GM12878 (cell line): ENCODE data around the gene RPS6KA2. TPM values are rescaled to one million over a fixed set of nuclear protein-coding genes. Genes with fewer than 3 reads are reported as not detected.

Experiments
- ATAC-seq: fragments of 200-7000 bp; cut with Tn5 transposase; 3 replicates; pipeline ENCODE4 v1.9.1; 2020; ENCODE audit warnings: mild to moderate bottlenecking, moderate library complexity
- BruUV-seq: library from RNA; stranded (reverse); fragments of 400-500 nt; replicated peaks from 2 replicates; lab custom pipeline; 2021; lab: Mats Ljungman, UMichigan
- CTCF ChIA-PET: fragments of 300-600 bp; sonication (Branson Sonifier 250); formaldehyde crosslinking; extraction: SDS; loops from one replicate; lab custom pipeline; 2021; ENCODE audit warnings: inconsistent platforms; lab: Yijun Ruan, JAX
- POLR2A ChIA-PET: fragments of 350-600 bp; formaldehyde crosslinking; extraction: SDS; loops from one replicate; lab custom pipeline; 2021; ENCODE audit warnings: inconsistent platforms; lab: Charles Lee
- RAD21 ChIA-PET: fragments of 300-600 bp; sonication (Branson Sonifier 250); formaldehyde crosslinking; loops from one replicate; lab custom pipeline; 2023; ENCODE audit warnings: antibody characterized with exemption; ENCODE audit not compliant: unreplicated experiment; lab: Charles Lee
- SMC1A ChIA-PET: fragments of 300-600 bp; sonication (Branson Sonifier 250); formaldehyde crosslinking; loops from one replicate; lab custom pipeline; 2023; ENCODE audit not compliant: unreplicated experiment, uncharacterized antibody; lab: Charles Lee
- DNase-seq: peaks from one replicate; pipeline ENCODE4 v3.0.0-alpha.2; 2011; ENCODE audit warnings: low read depth, low spot score
- FAIRE-seq: peaks from 3 replicates; lab custom pipeline; 2011; peaks lifted over from hg19 to GRCh38; lab: Jason Lieb, UNC
- H2AFZ ChIP-seq: 2 replicates; pipeline ENCODE4 v1.6.0; 2011; ENCODE audit warnings: low read depth, low read length, control low read depth; ENCODE audit not compliant: control insufficient read depth
- H3K27ac ChIP-seq: 2 replicates; pipeline ENCODE4 v1.5.1; 2011; ENCODE audit warnings: control low read depth; ENCODE audit not compliant: control insufficient read depth, insufficient read depth
- H3K27me3 ChIP-seq, 2 experiments: replicated peaks in 1 of 2; 2 replicates each; pipeline versions ENCODE4 v1.6.0 to v1.6.1; 2011; ENCODE audit warnings: low read length in 1 of 2; ENCODE audit not compliant: control insufficient read depth in 2 of 2, insufficient read depth in 2 of 2
- H3K36me3 ChIP-seq, 2 experiments: 2 replicates each; pipeline ENCODE4 v1.5.1; 2011; ENCODE audit warnings: low read length in 1 of 2; ENCODE audit not compliant: control insufficient read depth in 2 of 2, insufficient read depth in 2 of 2
- H3K4me1 ChIP-seq: 2 replicates; pipeline ENCODE4 v1.6.1; 2011; ENCODE audit warnings: mild to moderate bottlenecking, low read length, moderate library complexity, mixed read lengths; ENCODE audit not compliant: control insufficient read depth, insufficient read depth
- H3K4me2 ChIP-seq: 2 replicates; pipeline ENCODE4 v1.6.0; 2011; ENCODE audit warnings: control low read depth; ENCODE audit not compliant: control insufficient read depth, insufficient read depth
- H3K4me3 ChIP-seq: fragments of 200-600 bp; sonication (generic); 2 replicates; pipeline ENCODE4 v1.5.1; 2016
- H3K79me2 ChIP-seq: 2 replicates; pipeline ENCODE4 v1.6.0; 2011; ENCODE audit warnings: low read length; ENCODE audit not compliant: control insufficient read depth, insufficient read depth
- H3K9ac ChIP-seq: 2 replicates; pipeline ENCODE4 v1.8.0; 2011; ENCODE audit warnings: low read length, control low read depth, mixed read lengths; ENCODE audit not compliant: control insufficient read depth, insufficient read depth
- H3K9me3 ChIP-seq: replicated peaks from 3 replicates; pipeline ENCODE4 v1.5.1; 2011; ENCODE audit warnings: mild to moderate bottlenecking, low read length; ENCODE audit not compliant: control insufficient read depth, insufficient read depth
- H4K20me1 ChIP-seq: 2 replicates; pipeline ENCODE4 v1.6.0; 2011; ENCODE audit not compliant: control insufficient read depth, insufficient read depth
- CHD2 ChIP-seq: IDR thresholded peaks from 2 replicates; pipeline ENCODE4 v1.6.1; 2011; ENCODE audit warnings: low read depth, low read length, improper control_type of control experiment, borderline replicate concordance
- CHD4 ChIP-seq: fragments of 200-600 bp; sonication (generic); IDR thresholded peaks from 2 replicates; pipeline ENCODE4 v1.6.1; 2016; ENCODE audit warnings: mild to moderate bottlenecking
- CREB1 ChIP-seq: IDR thresholded peaks from 2 replicates; pipeline ENCODE4 v1.6.1; 2012; ENCODE audit warnings: low read depth, mild to moderate bottlenecking, inconsistent platforms
- DPF2 ChIP-seq: fragments of 450-650 bp; IDR thresholded peaks from 2 replicates; pipeline ENCODE4 v1.6.1; 2017; ENCODE audit warnings: mild to moderate bottlenecking
- FOS ChIP-seq: IDR thresholded peaks from 3 replicates; pipeline ENCODE4 v1.6.1; 2011; ENCODE audit warnings: borderline replicate concordance; ENCODE audit not compliant: insufficient read length; ENCODE audit errors: extremely low read depth
- JUND ChIP-seq: IDR thresholded peaks from 2 replicates; pipeline ENCODE4 v1.6.1; 2012; ENCODE audit warnings: low read depth, mild to moderate bottlenecking, low read length, improper control_type of control experiment, moderate library complexity
- NFYB ChIP-seq: IDR thresholded peaks from 2 replicates; pipeline ENCODE4 v1.6.1; 2011; ENCODE audit warnings: low read depth, mild to moderate bottlenecking, low read length, improper control_type of control experiment, moderate library complexity; ENCODE audit not compliant: insufficient read depth
- NR2F1 ChIP-seq: fragments of 450-650 bp; conservative IDR thresholded peaks from 2 replicates; pipeline ENCODE4 v1.6.1; 2017; ENCODE audit warnings: mild to moderate bottlenecking
- PAX5 ChIP-seq: IDR thresholded peaks from 2 replicates; pipeline ENCODE4 v1.6.1; 2011; ENCODE audit warnings: low read depth, low read length, borderline replicate concordance
- POLR2A ChIP-seq: IDR thresholded peaks from 2 replicates; pipeline ENCODE4 v1.6.1; 2011; ENCODE audit warnings: low read depth, mild to moderate bottlenecking, low read length
- POLR2AphosphoS2 ChIP-seq: IDR thresholded peaks from 2 replicates; pipeline ENCODE4 v1.6.1; 2011; ENCODE audit warnings: low read depth, mild to moderate bottlenecking, low read length, improper control_type of control experiment, moderate library complexity
- POLR2AphosphoS5 ChIP-seq: IDR thresholded peaks from 2 replicates; pipeline ENCODE4 v1.6.1; 2011; ENCODE audit warnings: mild to moderate bottlenecking, low read length, inconsistent platforms
- RAD51 ChIP-seq: fragments of 450-650 bp; IDR thresholded peaks from 2 replicates; pipeline ENCODE4 v1.6.1; 2016; ENCODE audit warnings: moderate library complexity, mild to moderate bottlenecking, inconsistent platforms
- RBBP5 ChIP-seq: fragments of 200-600 bp; sonication (generic); conservative IDR thresholded peaks from 2 replicates; pipeline ENCODE4 v1.6.1; 2016
- RCOR1 ChIP-seq: conservative IDR thresholded peaks from 2 replicates; pipeline ENCODE4 v1.6.1; 2012; ENCODE audit warnings: low read depth, low read length, improper control_type of control experiment
- RFX5 ChIP-seq: IDR thresholded peaks from 2 replicates; pipeline ENCODE4 v1.6.1; 2011; ENCODE audit warnings: low read depth, low read length, improper control_type of control experiment
- SMARCA5 ChIP-seq: fragments of 450-650 bp; IDR thresholded peaks from 2 replicates; pipeline ENCODE4 v1.6.1; 2017; ENCODE audit warnings: mild to moderate bottlenecking
- TCF3 ChIP-seq: IDR thresholded peaks from 2 replicates; pipeline ENCODE4 v1.6.1; 2012; ENCODE audit warnings: low read depth, mild to moderate bottlenecking, low read length, borderline replicate concordance; ENCODE audit not compliant: insufficient read depth
- ZNF217 ChIP-seq: fragments of 450-650 bp; IDR thresholded peaks from 2 replicates; pipeline ENCODE4 v1.6.1; 2017; ENCODE audit warnings: antibody characterized with exemption, mild to moderate bottlenecking
- WGBS: methylation state at CpG from one replicate; pipeline ENCODE4 v1.1.6; 2016; ENCODE audit warnings: low lambda C conversion rate; ENCODE audit not compliant: insufficient replicate concordance, insufficient coverage; ENCODE audit errors: missing lambda C conversion rate; 5-methylcytosine and 5-hydroxymethylcytosine counted together
- in situ Hi-C: fragments of 300-500 bp; cut with MboI; formaldehyde crosslinking; loops from 9 replicates; pipeline ENCODE4 v1.14.3; 2018; ENCODE audit warnings: mixed read lengths
- intact Hi-C: fragments of 100-400 bp; cut with micrococcal nuclease; formaldehyde crosslinking; loops from one replicate; pipeline ENCODE4 v1.14.2; 2022; ENCODE audit not compliant: unreplicated experiment
- polyA plus RNA-seq, 11 experiments: library from polyadenylated mRNA; depleted of rRNA in 4 of 11; unstranded in 6 of 11; stranded (reverse) in 5 of 11; fragments of >200 nt; fragmentation: Nextera tagmentation in 4 of 11; fragmentation: Illumina TruSeq in 1 of 11; extraction: Ambion mirVana in 4 of 11; extraction: Trizol in 1 of 11; gene quantifications; 1 replicate in 1 of 11; 2 replicates in 10 of 11; pipeline versions ENCODE4 v1.2.1 to v1.2.3, GENCODE V29; 2011 to 2016; ENCODE audit warnings: inconsistent platforms in 2 of 11, missing spikeins in 2 of 11, low read depth in 1 of 11
- total RNA-seq, 4 experiments: library from RNA; depleted of rRNA in 3 of 4; stranded (reverse); fragments of >200 nt in 3 of 4; fragmentation: Illumina TruSeq in 1 of 4; extraction: Trizol in 1 of 4; gene quantifications; 2 replicates each; pipeline versions ENCODE4 v1.2.1 to v1.2.3, GENCODE V29; 2013 to 2021
- TF ChIP-seq, protein P1 (sequence below): fragments of 450-650 bp; conservative IDR thresholded peaks from 2 replicates; pipeline ENCODE4 v1.6.1; 2017; ENCODE audit warnings: mild to moderate bottlenecking, moderate library complexity
- TF ChIP-seq, protein P2 (sequence below), 3 experiments: IDR thresholded peaks in 2 of 3; conservative IDR thresholded peaks in 1 of 3; 2 replicates each; pipeline ENCODE4 v1.5.1; 2011; ENCODE audit warnings: low read depth in 3 of 3, low read length in 3 of 3, mild to moderate bottlenecking in 3 of 3, control low read depth in 2 of 3, moderate library complexity in 2 of 3, inconsistent platforms in 1 of 3, mixed read lengths in 1 of 3; ENCODE audit not compliant: control insufficient read depth in 2 of 3, insufficient read depth in 1 of 3; ENCODE audit errors: extremely low read depth in 1 of 3

Gene RPS6KA2
- total and polyA plus RNA-seq, 10 of the 15 experiments (the other 5 are each of a cell fraction or from before 2014, with no cell fraction given): 0.02 to 1.0 (median 0.22) TPM; not detected in 1

DNA sequence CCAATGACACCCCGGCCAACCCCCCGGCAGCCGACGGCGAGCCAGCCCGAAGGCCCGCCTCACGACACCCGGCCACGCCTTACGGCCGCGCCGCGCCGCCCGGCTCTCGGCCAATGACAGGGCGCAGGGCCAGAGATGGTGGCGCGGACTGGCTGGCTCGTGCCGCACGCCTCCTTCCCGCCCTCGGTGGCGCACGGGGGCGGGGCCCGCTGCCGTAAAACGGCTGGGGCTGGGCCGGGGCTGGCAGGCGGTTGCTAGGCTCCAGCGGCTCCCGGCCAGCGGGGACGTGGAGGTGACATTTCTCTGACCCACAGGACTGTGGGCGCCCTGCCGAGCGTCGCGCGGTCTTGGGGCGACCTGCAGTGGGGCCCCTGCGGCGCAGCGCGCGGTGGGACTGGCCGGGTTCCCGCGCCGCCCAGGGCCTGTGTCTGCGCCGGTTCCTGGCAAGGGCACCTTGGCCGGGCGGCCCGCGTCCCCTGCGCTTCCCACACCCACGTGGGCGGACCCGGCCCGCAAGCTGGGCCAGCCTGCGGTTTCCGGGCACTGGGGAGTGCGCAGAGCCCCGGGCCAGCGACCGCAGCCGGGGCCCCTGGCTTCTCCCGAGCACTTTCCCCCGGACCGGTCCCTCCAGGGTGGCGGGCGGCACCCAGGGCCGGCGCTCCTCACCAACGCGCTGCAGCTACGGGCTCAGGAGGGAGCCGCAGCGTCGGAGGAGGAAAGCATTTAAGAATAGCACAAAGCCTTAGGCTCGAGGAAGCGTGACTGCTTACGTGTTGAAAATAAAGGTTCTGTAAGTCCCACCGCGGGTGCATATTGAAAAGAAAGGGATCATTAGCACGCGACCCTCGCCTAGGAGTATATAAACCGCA is 243.9 kb downstream of the RPS6KA2 start, which contains the start of gene MPC1:
Gene MPC1, minus strand, starts transcription at position 8 of the 869 bp plus-strand sequence. CDS start 64 bp downstream, outside the sequence.
- WGBS: 2% methylated on average over 80 of the region's 94 CpGs
- TF ChIP-seq CHD4: no peak
- TF ChIP-seq RAD51: no peak
- no peak for TF ChIP-seq JUND
- TF ChIP-seq NR2F1: peak; percentile 93
- TF ChIP-seq, protein P1, sequence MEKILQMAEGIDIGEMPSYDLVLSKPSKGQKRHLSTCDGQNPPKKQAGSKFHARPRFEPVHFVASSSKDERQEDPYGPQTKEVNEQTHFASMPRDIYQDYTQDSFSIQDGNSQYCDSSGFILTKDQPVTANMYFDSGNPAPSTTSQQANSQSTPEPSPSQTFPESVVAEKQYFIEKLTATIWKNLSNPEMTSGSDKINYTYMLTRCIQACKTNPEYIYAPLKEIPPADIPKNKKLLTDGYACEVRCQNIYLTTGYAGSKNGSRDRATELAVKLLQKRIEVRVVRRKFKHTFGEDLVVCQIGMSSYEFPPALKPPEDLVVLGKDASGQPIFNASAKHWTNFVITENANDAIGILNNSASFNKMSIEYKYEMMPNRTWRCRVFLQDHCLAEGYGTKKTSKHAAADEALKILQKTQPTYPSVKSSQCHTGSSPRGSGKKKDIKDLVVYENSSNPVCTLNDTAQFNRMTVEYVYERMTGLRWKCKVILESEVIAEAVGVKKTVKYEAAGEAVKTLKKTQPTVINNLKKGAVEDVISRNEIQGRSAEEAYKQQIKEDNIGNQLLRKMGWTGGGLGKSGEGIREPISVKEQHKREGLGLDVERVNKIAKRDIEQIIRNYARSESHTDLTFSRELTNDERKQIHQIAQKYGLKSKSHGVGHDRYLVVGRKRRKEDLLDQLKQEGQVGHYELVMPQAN: peak; percentile 94
- TF ChIP-seq POLR2A: peak; percentile 88
- TF ChIP-seq, protein P2, sequence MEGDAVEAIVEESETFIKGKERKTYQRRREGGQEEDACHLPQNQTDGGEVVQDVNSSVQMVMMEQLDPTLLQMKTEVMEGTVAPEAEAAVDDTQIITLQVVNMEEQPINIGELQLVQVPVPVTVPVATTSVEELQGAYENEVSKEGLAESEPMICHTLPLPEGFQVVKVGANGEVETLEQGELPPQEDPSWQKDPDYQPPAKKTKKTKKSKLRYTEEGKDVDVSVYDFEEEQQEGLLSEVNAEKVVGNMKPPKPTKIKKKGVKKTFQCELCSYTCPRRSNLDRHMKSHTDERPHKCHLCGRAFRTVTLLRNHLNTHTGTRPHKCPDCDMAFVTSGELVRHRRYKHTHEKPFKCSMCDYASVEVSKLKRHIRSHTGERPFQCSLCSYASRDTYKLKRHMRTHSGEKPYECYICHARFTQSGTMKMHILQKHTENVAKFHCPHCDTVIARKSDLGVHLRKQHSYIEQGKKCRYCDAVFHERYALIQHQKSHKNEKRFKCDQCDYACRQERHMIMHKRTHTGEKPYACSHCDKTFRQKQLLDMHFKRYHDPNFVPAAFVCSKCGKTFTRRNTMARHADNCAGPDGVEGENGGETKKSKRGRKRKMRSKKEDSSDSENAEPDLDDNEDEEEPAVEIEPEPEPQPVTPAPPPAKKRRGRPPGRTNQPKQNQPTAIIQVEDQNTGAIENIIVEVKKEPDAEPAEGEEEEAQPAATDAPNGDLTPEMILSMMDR (IDR thresholded peaks at IDR 0.05 in 2 of 3, conservative IDR thresholded peaks at IDR 0.05 in 1 of 3; ENCODE audit: control insufficient read depth in 2 of 3, extremely low read depth in 1 of 3, insufficient read depth in 1 of 3, low read depth in 3 of 3, low read length in 3 of 3): 0 out of 6 replicates have a peak, but pooled peaks of 1 of the 3 experiments have one; percentile 0
- TF ChIP-seq NFYB: peak; percentile 93
- TF ChIP-seq CHD2: peak; percentile 73; the same call in 1 of the 2 replicates
- TF ChIP-seq FOS: peak; percentile 36
- TF ChIP-seq CREB1: peak; percentile 67; the same call in 1 of the 2 replicates
- peak; percentile 40; the same call in 1 of the 2 replicates for TF ChIP-seq RBBP5
- TF ChIP-seq SMARCA5: peak; percentile 20; the same call in 1 of the 2 replicates
- peak; percentile 93 for TF ChIP-seq DPF2
- 0 out of 2 replicates have a peak, but pooled peaks have one; percentile 18 for TF ChIP-seq TCF3
- TF ChIP-seq ZNF217: peak; percentile 34; the same call in 1 of the 2 replicates
- TF ChIP-seq POLR2AphosphoS2: peak; percentile 52; the same call in 1 of the 2 replicates
- TF ChIP-seq RCOR1: no peak
- TF ChIP-seq PAX5: peak; percentile 83; the same call in 1 of the 2 replicates
- peak; percentile 80; the same call in 1 of the 2 replicates for TF ChIP-seq RFX5
- TF ChIP-seq POLR2AphosphoS5: peak; percentile 44; the same call in 1 of the 2 replicates

More for the DNA sequence above, 243.9 kb downstream of the RPS6KA2 start, which contains the start of gene MPC1:
- ChIA-PET RAD21 (interaction anchor here (1.0 kb wide), 2 partner anchors 17 to 70 kb away, joined by 3 to 4 read pairs; no protein-coding TSS in a partner anchor), CTCF (interaction anchor here (0.8 to 4.0 kb wide), 4 partner anchors 18 to 74 kb away, joined by 3 to 19 read pairs (median 6); no protein-coding TSS in a partner anchor), POLR2A (no interaction called here), SMC1A (interaction anchor here (0.6 to 1.8 kb wide), 8 partner anchors 10 to 101 kb away, joined by 3 to 5 read pairs (median 3); no protein-coding TSS in a partner anchor)
- BruUV-seq: no TSS peak
- Histone ChIP-seq H3K36me3 (no peaks in the 10 kb centered on the region), H3K27ac (peak within 1 kb of the TSS; percentile 81), H3K4me3 (peak within 1 kb of the TSS; percentile 88), H2AFZ (peak within 1 kb of the TSS; percentile 85), H3K4me2 (peak within 1 kb of the TSS; percentile 90), H3K27me3 (no peaks in the 10 kb centered on the region), H3K4me1 (peaks cover 5% of the 10 kb centered on the region), H3K79me2 (peaks cover 39% of the 10 kb centered on the region), H4K20me1 (no peaks in the 10 kb centered on the region), H3K9ac (peak within 1 kb of the TSS; percentile 77), H3K9me3 (no peaks in the 10 kb centered on the region)
- no peak for FAIRE-seq
- DNase-seq: peak; percentile 81
- peak; percentile 94 for ATAC-seq
- in situ Hi-C loops: loop anchor here (5.0 kb wide), 1 partner anchor 51 kb away; no protein-coding TSS in a partner anchor
- intact Hi-C loops: loop anchor here (1.0 kb wide), 3 partner anchors 41 to 107 kb away; partner anchors contain the start of gene SFT2D1
